NOMO-1 treated with DMSO at 0.1 percent for 48 hours (cell line): ENCODE results near the gene DIP2A.
A peak's percentile ranks its signal among the peaks of the same experiment; 100 is the strongest.
"Not testable (repeated sequence)": the region's sequence is repeated elsewhere in the genome, so short reads cannot be mapped to it uniquely, and the experiment has no call there.

Source experiments
- DNase-seq: peaks from one replicate; lab custom pipeline; 2025; ENCODE audit not compliant: unreplicated experiment; lab: John Stamatoyannopoulos, UW

The DIP2A gene

DNA sequence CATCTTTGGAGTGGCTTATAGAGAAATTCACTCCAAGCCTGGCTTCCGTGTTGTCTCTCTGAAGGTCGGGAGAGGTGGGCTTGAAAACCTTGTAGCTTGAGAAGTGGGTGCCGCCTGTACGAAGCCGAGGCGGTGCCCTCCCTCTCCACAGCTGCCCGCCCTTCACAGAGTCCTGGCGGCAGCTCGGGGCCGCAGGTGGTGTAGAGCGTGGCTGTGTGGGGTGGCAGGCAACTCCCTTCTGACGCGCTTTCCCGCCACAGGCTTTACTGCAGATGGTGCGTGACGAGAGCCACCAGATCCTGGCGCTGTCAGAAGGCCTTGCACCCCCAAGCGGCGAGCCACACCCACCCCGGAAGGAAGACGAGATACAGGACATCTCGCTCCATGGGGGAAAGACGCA is 33.1 kb upstream of the DIP2A start:
- no peak for DNase-seq

DNA sequence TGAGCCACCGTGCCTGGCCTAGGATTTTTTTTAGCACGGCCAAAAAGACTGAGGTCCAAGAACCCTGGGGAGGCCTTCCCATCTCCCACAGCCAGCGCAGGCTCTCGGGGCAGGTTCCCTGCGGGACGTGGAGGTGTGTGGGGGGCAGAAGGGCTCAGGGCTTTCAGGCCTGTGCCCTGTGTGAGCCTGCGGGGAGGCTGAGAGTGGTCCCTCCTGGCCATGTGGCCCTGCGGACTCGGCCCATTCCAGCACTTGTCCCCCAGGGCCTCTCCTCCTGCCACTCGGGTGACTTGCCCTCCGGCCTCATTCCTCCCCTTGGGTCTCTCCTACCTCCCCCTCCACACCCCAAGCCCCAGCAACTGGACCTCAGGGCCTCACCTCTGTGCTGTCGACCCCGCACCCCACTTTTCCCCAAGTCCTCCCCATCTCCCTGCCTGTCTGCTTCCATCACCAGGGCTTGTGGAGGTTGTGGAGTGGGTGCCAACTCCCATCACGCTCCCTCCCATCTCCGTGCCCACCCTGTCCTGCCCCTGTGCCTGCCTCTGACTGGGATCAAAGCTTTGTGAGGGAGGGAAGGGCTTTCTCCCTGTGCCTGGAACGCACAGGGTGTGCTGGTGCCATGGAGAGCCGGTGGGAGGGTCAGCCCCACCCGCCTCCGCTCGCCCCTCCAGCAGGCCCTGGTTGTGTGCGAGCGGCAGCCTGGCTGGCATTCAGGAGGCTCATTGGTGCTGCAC is 32.2 kb upstream of the DIP2A start:
- no peak for DNase-seq

- DNase-seq = no peak
Observed at GRCh38 chr21:46427516-46427915, 31.2 kb upstream of the DIP2A start.

GRCh38 chr21:46428286-46428685 is 30.4 kb upstream of the DIP2A start:
- no peak for DNase-seq

GRCh38 chr21:46428987-46429710 is 29.5 kb upstream of the DIP2A start:
- no peak for DNase-seq

GRCh38 chr21:46429754-46430681 is 28.7 kb upstream of the DIP2A start:
- no peak for DNase-seq

- DNase-seq = no peak
Observed at GRCh38 chr21:46431448-46431847, 27.2 kb upstream of the DIP2A start.

- DNase-seq = peak; percentile 71
Observed at GRCh38 chr21:46431884-46432488, 26.7 kb upstream of the DIP2A start.

DNA sequence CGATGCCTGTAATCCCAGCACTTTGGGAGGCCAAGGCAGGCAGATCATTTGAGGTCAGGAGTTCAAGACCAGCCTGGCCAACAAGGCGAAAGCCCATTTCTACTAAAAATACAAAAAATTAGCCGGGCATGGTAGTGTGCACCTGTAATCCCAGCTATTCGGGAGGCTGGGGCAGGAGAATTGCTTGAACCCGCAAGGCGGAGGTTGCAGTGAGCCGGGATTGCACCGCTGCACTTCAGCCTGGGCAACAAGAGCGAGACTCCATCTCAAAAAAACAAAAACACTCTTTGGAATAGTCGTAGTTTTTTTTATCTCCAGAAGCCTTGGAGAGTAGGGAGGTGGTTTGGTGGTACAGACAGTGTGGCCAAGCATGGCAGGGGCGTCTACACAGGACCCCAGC is 25.6 kb upstream of the DIP2A start:
- not testable (repeated sequence) for DNase-seq

- DNase-seq = no peak
Observed at GRCh38 chr21:46434322-46434958, 24.3 kb upstream of the DIP2A start.

GRCh38 chr21:46435786-46436227 is 22.9 kb upstream of the DIP2A start:
- DNase-seq = no peak

- peak; percentile 21 for DNase-seq
Observed at GRCh38 chr21:46436621-46437020, 22.1 kb upstream of the DIP2A start.

DNA sequence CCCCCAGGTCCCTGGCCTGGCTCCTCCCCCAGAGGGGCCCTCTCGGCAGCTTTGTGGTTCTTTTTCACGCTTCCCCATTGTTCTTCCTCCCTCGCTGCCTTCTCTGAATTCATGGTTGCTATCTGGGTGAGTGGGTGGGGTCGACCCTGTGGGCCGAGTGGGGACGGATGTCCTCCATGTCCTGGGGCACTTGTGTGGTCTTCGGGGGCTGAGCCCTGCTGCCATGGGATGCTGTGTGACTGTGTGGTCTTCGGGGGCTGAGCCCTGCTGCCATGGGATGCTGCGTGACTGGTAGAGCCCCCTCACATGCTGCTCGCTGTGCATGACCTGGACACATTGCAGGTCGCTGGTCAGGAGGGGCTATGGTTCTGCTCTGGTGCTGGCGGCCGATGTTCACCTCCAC is 21.6 kb upstream of the DIP2A start:
- no peak for DNase-seq

DNA sequence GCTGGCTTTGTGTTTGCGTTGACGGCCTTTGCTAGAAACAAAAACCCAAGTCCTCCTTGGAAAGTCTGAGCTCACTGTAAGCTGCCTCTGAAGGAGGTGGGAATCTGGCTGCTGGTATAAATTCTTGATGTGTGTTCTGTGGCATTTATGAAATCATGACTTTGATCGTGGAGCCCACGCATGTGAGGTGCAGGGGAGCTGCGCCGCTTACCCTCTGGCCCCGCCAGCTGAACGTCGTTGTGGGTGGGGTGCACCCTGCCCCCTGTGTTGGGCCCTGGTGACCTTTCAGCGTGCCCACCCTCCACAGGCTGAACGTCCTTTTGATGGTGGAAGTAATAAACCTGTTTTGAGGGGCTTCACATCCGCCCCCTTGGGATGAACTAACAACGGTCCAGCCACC is 21.2 kb upstream of the DIP2A start:
- no peak for DNase-seq

DNA sequence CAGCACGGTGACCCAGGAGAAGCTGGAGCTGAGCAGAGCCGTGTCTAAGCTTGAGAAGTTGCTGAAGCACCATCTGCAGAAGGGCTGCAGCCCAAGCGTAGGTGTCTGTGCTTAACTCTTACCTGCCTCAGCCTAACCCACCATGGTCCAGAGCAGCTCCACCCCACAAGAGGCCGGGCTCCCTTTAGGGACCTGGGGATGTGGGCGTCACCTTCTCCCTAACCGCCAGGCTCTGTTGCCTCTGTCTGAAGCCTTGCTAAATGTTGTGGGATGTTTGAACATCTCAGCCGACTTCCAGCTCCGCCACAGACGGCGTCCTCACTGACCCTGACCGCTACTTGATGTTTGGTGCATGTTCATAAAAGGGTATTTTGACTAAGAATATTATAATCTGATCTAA is 20.4 kb upstream of the DIP2A start:
- DNase-seq = no peak

GRCh38 chr21:46439906-46440305 is 18.8 kb upstream of the DIP2A start:
- DNase-seq = no peak

DNA sequence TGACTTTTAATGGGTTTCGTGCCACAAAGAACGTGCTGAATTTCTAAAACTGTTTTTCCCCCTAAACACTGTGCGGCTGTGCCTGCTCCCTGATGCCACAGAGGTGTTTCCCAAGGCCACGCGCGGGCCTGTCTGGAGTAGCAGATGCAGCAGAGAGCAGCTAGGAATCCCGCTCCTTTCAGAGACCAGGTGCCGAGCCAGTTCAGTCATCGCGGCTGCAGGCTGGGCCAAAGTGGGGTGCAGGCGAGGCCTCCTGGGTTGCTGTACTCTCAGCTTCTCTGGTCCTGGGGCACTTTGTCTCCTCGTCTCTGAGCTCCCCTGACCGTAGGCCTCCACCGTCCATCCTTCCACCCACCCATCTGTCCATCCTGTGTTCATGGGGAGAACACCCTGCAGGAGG is 17.4 kb upstream of the DIP2A start:
- DNase-seq = no peak

DNA sequence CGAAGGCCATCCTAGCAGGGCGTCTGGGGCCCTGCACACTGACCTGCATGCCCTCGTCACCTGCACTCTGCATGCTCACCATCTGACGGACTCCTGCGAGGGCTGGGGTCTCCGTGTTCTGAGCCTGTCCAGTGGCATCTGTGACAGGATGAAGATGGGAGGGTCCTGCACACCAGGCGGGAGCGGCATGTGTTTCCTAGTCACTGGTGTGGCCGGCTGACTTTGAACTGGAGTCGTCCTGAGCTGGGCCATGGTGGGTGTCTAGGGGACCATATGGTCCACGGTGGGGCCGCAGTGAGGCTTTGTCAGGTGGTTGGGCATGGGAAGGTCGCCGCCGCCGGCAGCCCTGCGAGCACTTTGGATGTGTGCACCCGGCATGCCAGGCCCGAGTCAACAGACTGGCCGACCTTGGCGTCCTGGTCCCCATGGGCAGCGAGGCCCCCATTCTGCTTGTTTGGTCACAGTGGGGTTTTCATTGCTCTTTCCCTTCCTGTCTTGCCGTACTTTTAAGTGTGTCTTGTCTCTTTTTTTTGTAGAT is 16.7 kb upstream of the DIP2A start:
- DNase-seq = no peak

DNA sequence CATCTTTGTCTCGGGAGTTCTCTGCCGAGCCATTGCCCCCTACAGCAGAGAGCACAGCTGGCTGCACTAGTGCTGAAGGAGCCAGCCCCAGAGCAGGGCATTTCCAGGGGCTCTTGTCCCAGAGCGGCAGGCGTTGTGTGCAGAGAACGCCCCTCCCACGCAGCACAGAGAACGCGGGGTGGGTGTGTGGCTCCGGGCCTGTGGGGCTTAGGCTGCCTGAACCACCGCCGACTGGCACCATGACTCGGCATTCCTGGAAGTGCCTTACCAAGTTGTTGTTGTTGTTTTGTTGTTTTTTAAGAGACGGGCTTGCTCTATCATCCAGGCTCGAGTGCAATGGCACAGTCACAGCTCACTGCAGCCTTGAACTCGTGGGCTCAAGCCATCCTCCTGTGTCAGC is 15.8 kb upstream of the DIP2A start:
- DNase-seq = no peak

- no peak for DNase-seq
Observed at GRCh38 chr21:46443910-46444309, 14.8 kb upstream of the DIP2A start.
